ENCODE results near the gene UBQLNL.

Gene UBQLNL

DNA sequence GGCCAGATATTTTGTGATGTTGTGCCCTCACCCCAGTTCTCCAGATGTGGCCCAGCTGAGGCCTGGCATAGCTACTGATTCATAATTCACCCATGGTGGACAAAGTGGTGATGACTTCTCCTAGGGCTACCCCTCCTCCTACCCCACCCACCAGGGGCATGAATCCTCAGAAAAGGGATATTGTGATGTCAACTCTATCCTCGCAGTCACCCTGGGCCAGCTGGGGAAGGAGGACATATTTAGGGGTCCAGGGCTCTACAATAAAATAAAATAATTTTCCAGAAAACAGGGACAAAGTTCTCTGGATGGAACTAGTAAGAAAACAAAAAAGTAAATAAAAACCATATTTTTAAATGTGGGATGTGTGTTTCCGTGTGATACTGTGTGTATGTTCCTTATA is at the start of gene UBQLNL:
Gene UBQLNL (minus strand): TSS at position 101 of the 400 bp plus-strand sequence. CDS start 258 bp downstream, outside the sequence.
- no peak for TF ChIP-seq CTCF (IDR thresholded peaks at IDR 0.05; ENCODE audit: borderline replicate concordance, insufficient read depth, low read depth, low read length)
- no peak within 1 kb of the TSS for H3K4me3 ChIP-seq (ENCODE audit: low read depth, low read length)

GRCh38 chr11:5564259-5565019 is 47.9 kb upstream of the UBQLNL start:
- H3K4me3 ChIP-seq (ENCODE audit: low read depth, low read length), result no peak overlapping the region

DNA sequence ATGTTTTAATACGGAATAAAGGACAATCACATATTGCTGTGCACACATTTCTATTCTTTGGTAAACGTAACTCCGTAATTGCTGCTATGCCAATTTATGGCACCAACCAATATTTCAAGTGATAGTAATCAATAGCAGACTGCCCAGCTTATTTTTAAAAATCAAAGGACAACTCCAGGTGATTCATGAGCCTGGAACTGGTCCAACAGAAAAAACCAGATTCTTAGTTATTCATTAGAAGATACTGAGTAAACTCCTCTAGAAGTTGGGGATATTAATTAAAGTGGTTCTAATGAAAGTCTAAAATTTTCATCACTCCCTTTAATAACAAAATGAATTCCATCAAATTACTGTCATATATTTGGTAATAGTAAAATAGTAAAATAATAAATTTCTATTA is 41.3 kb upstream of the UBQLNL start:
- TF ChIP-seq CTCF (IDR thresholded peaks at IDR 0.05; ENCODE audit: borderline replicate concordance, insufficient read depth, low read depth, low read length), result no peak

More at GRCh38 chr11:5564259-5565019, 47.9 kb upstream of the UBQLNL start:
- no peak for TF ChIP-seq CTCF (IDR thresholded peaks at IDR 0.05; ENCODE audit: borderline replicate concordance, insufficient read depth, low read depth, low read length)

DNA sequence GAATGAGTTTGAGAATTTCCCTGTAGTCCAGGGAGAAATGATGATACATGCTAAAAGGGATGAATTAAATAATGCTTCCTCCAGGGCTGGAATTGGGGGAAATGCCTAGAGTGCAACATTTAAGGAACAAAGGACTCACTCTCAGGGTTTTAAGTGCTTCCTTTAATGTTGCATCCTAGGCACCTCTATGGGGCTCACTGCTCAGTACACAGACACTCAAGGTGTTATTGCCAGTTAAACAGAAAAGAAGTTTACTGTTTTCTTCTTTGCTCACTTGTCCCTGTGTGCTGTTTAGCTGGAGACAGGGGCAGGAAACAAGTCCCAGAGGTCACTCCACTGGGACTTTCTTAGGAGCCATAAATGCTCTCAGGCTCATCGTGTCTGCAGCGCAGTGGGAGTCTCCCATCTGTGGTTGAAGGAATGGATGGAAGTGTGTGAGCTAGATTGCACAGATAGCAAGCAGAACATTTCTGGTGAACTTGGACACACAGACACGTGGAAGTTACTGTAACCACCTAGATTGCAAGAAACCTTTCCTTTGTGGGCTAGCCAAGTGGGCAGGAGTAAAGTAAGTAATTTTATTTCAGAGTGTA is 40.2 kb upstream of the UBQLNL start:
- H3K4me3 ChIP-seq (ENCODE audit: low read depth, low read length), result no peak overlapping the region
- no peak for TF ChIP-seq CTCF (IDR thresholded peaks at IDR 0.05; ENCODE audit: borderline replicate concordance, insufficient read depth, low read depth, low read length)

More for the DNA sequence above, 41.3 kb upstream of the UBQLNL start:
- no peak overlapping the region for H3K4me3 ChIP-seq (ENCODE audit: low read depth, low read length)

- no peak overlapping the region for H3K4me3 ChIP-seq (ENCODE audit: low read depth, low read length)
- TF ChIP-seq CTCF (IDR thresholded peaks at IDR 0.05; ENCODE audit: borderline replicate concordance, insufficient read depth, low read depth, low read length), result no peak
Observed at GRCh38 chr11:5553343-5553742, 36.8 kb upstream of the UBQLNL start.

- no peak overlapping the region for H3K4me3 ChIP-seq (ENCODE audit: low read depth, low read length)
- TF ChIP-seq CTCF (IDR thresholded peaks at IDR 0.05; ENCODE audit: borderline replicate concordance, insufficient read depth, low read depth, low read length), result no peak
Observed at GRCh38 chr11:5550440-5551095, 34.1 kb upstream of the UBQLNL start.

Data from GM12875 (cell line).